Fibroblast of lung (primary cell): ENCODE data around the gene SPNS1. TPM values are rescaled to one million over a fixed set of nuclear protein-coding genes. Genes with fewer than 3 reads are reported as not detected.

Experiments used
- polyA plus RNA-seq, 2 donors: library from polyadenylated mRNA; depleted of rRNA in 1 of 2; stranded (reverse) in 1 of 2; unstranded in 1 of 2; fragments of >200 nt; gene quantifications; 2 replicates each; pipeline ENCODE4 v1.2.1, GENCODE V29; 2011 to 2012; ENCODE audit warnings: missing spikeins in 1 of 2
- total RNA-seq: library from RNA; depleted of rRNA; stranded (reverse); fragments of >200 nt; gene quantifications from 2 replicates; pipeline ENCODE4 v1.2.1, GENCODE V29; 2014

The SPNS1 gene
- total and polyA plus RNA-seq, 2 donors (not counting 1 experiment from before 2014, with no cell fraction given), result 19.5 to 27.1 TPM

Other genes starting within 250 kb of the SPNS1 start
- gene NPIPB9, start 223.0 kb upstream of the SPNS1 start, total RNA-seq, result 1.7 and 1.8 TPM in 2 replicates
- gene NPIPB9, start 223.0 kb upstream of the SPNS1 start, polyA plus RNA-seq, result 0.05 and 0.12 TPM in 2 replicates
- 33.6 and 52.8 TPM in 2 replicates for gene ATXN2L, start 151.8 kb upstream of the SPNS1 start, total RNA-seq
- 16.4 and 21.5 TPM in 2 replicates for gene ATXN2L, start 151.8 kb upstream of the SPNS1 start, polyA plus RNA-seq
- 115 and 117 TPM in 2 replicates for gene TUFM, start 128.4 kb upstream of the SPNS1 start, total RNA-seq
- gene TUFM, start 128.4 kb upstream of the SPNS1 start, polyA plus RNA-seq, result 68.6 and 105 TPM in 2 replicates
- 9.0 and 14.2 TPM in 2 replicates for gene SH2B1, start 110.9 kb upstream of the SPNS1 start, total RNA-seq
- gene SH2B1, start 110.9 kb upstream of the SPNS1 start, polyA plus RNA-seq, result 10.7 and 11.8 TPM in 2 replicates
- 0.26 and 0.33 TPM in 2 replicates for gene ATP2A1, start 96.3 kb upstream of the SPNS1 start, total RNA-seq
- 0.15 and 0.22 TPM in 2 replicates for gene ATP2A1, start 96.3 kb upstream of the SPNS1 start, polyA plus RNA-seq
- 17.2 and 22.6 TPM in 2 replicates for gene RABEP2, start 49.5 kb upstream of the SPNS1 start, total RNA-seq
- gene RABEP2, start 49.5 kb upstream of the SPNS1 start, polyA plus RNA-seq, result 5.9 and 9.0 TPM in 2 replicates
- gene CD19, start 42.8 kb upstream of the SPNS1 start, total RNA-seq, result under 0.01 and 0.26 TPM in 2 replicates
- gene CD19, start 42.8 kb upstream of the SPNS1 start, polyA plus RNA-seq, result 0.05 TPM in 1 of 2 replicates, not detected in the other
- gene NFATC2IP, start 23.8 kb upstream of the SPNS1 start, total RNA-seq, result 15.4 and 16.0 TPM in 2 replicates
- gene NFATC2IP, start 23.8 kb upstream of the SPNS1 start, polyA plus RNA-seq, result 25.6 and 34.2 TPM in 2 replicates
- 0.26 and 0.50 TPM in 2 replicates for gene LAT, start 10.3 kb downstream of the SPNS1 start, total RNA-seq
- 1.4 TPM in 2 replicates for gene LAT, start 10.3 kb downstream of the SPNS1 start, polyA plus RNA-seq